ENCODE measurements around the gene KCNJ12. TPM values are rescaled to one million over a fixed set of nuclear protein-coding genes. Genes with fewer than 3 reads are reported as not detected.
"Not testable (repeated sequence)": the region's sequence is repeated elsewhere in the genome, so short reads cannot be mapped to it uniquely, and the experiment has no call there.

Gene KCNJ12
- total RNA-seq, 1 donor from 2014 or later, result not detected

DNA sequence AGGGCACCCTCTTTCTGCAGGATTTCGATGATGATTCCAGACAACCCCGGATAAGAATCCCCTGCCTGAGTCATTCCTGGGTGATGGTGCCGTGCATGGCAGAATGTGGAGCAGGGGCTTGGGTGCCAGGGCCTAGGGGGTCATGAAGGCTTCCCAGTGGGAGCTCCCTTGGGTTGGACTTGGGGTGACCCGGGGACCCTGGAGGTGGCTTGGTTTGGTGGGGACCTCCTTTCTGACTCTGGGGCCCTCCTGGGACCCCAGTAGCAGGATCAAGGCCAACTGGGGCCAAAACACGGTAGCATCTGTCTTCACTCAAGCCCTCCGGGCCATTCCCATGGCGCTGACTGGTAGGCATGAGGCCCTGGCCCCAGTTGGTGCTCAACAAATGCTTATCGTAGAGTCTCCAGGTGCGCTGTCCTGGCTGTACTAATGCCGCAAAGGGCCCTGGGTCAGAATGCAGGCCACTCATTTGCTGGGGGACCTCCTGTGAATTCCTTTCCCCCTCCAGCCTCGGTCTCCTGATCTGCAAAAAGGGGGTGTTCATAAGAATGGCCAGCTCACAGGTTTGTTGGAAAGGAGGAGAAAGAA lies 44.4 kb downstream of the KCNJ12 start:
- not testable (repeated sequence) for DNase-seq (ENCODE audit: low read depth in 2 of 2)

DNA sequence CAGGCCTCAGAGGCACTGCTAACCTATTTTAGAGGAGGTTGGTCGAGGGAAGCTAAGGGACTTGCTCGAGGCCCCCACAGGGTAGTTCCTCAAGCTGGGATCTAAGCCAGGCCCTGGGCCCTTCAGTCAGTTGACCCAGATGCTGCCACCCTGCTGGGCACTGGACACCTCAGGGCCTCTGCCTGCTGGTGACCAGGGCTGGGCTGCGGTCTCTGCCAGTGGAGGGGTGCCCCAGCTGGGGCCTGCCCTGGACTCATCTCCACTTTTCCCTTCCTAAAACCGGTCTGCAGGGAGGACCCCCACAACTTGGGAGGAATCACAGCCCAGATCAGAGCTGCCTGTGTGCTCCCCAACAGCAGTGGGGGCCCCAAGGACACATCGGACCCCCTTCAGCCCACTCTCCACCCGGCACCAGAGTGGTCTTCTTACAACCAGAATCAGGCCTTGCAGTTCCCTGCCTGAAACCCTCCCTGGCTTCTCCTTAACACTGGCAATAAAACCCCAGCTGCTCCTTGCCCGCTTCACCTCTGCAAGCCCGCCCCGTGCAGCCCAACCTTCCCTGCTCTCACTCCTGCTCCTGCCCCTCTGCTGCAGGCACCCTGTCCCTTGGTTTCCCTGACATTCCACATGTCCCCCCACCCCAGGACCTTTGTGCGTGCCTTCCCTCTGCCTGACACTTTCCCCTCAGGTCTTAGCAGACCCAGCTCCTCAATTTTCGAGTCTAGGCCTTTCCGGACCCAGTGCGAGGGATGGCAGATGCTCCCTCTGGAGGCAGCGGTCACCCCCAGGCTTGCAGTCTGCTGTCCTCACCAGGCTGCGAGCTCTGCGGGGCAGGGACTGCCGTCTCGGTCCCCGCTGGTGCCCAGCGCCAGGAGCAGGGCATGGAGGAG lies 45.5 kb downstream of the KCNJ12 start:
- DNase-seq (ENCODE audit: low read depth in 2 of 2), result not testable (repeated sequence)

DNA sequence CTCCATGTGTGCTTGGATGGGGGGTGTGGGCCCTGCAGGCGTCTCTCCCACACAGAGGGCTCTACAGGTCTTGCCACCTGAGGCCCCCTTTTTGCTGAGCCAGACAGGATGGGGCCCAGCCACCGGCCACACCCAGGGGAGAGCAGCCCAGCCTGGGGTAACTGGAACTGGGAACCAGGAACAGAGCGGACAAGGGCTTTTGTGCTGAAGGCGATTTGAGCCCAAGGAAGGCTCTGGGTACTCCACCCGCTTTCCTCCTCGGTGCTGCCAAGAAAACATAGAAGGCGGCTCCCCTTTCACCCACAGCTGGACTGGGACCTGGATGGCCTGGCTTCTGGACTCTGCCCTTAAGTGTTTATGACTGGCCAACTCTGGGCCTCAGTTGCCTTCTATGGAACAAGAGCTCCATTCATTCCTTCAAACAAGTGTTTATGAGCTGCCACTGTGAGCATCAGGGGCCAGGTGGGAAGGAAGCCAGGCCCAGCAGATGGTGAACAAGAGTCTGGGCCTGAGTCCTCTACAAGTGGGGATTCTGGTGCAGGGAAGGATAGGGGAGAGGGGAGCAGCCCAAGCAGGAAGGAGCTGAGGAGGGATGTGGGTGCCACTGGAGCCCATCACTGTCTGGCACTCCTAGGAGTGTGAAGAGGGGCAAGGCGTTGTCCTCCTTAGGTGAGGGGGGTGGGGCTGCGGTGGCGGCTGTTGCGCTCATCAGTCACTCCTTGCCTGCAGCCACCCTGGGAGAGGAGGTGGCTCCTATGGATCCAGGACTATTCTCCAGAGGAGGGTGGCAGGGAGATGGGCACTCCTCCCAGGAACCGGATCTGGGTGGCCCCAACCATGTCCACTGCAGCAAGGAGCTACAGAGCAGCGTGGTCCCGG lies 46.4 kb downstream of the KCNJ12 start:
- not testable (repeated sequence) for DNase-seq (ENCODE audit: low read depth in 2 of 2)

DNA sequence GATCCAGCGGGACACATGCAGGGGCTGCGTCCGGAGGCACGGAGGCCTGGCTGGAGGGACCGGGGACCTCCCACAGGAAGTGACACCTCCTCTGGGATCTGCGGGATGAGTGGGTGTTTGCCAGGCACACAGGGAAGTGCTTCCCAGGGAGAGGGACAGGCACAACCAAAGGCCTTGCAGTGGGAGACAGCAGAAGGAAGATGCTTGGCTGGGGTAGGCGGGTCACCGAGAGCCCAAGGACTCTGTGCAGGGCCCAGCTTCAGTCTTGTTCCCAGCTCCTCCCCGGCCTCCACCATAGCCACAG lies 47.0 kb downstream of the KCNJ12 start:
- not testable (repeated sequence) for DNase-seq (ENCODE audit: low read depth in 2 of 2)

DNA sequence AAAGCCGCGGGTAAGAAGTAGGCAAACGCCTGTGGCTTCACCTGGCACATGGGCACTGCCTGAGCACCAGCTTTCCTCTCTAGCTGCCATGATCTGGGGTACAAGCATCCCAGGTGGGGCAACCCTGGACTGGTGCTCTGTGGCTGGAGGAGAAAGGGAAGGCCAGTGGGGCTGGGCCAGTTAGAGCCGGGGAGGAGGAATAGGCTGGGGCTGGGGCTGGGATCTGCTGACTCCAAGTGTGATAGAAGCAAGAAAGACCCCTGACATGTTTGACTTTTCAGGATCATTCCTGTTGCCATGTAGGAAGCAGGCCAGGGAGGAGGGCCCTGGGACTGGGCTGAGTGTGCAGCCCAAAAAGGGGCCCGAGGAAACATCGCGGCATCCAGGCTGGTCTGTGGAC lies 48.5 kb downstream of the KCNJ12 start:
- not testable (repeated sequence) for DNase-seq (ENCODE audit: low read depth in 2 of 2)

DNA sequence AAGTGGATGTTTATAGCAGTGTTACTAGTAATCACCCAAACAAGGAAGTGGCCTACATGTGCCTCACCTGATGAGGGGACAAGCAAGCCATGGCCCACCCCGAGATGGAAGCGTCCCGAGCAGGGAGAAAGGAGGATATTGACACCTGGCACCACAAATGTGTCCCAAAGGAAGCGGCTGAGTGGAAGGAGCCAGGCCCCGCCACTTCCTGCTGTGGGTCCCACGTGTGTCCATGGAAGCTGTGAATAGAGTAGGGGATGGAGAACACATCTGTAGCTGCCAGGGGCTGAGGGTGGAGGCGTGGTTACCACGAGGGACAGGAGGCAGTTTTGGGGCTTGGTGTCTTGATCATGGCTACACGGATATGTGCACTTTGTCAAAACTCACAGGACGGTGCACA lies 49.2 kb downstream of the KCNJ12 start:
- DNase-seq (ENCODE audit: low read depth in 2 of 2), result no peak

DNA sequence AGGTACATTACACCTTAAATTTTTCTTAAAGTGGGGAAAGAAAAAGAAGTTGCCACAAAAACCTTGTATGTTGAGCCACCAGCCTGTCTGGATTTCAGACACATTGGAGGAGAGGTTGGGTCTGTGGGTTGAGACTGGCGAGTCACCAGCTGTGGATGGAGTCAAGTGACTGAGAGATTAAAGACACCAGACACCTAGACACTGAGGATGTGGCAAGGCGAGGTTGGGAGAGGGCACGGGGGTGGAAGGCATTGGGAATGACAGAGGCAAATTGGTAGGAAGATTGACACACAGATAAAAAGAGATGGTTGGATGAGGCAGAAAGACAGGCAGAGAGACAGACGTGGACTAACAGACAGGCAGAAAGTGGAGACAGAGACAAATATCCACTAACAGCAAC lies 49.6 kb downstream of the KCNJ12 start:
- DNase-seq (ENCODE audit: low read depth in 2 of 2), result no peak

DNA sequence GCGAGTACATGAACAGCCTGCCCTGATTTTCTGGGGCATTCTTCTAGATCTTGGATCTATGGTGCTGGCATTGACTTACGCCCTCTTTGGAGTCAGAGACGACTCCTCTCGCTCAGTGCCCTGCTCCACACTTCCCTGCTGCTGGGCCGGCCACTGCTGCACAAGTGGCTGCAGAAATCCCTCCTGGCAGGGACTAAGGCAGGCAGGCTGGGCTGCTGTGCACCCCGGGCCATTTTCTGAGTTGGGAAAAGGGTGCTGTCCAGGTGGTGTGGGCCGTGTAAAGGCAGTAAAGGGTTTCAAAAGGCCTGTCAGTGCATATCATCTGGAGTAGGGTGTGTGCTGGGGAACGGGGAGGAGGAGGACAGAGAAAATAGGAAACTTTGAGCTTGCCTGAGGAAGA lies 50.1 kb downstream of the KCNJ12 start:
- not testable (repeated sequence) for DNase-seq (ENCODE audit: low read depth in 2 of 2)

DNA sequence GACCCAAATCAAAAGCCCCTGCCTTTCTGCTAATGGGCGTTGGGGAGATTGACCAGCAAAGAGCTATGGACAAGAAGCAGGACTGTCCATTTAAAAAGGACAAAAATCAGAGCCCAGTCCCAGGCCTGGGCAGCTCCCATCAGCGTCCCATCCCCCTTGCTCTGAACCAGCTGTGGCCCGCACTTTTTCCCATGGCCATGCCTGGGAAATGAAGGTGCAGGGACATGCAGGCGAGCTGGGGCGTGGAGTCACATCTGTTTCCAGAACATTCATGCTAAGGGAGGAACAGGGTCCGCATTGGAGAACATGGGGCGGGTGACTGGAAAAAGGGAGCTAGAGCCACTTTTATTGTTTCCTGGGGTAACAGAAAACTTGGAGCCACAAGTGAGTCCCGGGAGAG lies 50.7 kb downstream of the KCNJ12 start:
- DNase-seq (ENCODE audit: low read depth in 2 of 2), result not testable (repeated sequence)

DNA sequence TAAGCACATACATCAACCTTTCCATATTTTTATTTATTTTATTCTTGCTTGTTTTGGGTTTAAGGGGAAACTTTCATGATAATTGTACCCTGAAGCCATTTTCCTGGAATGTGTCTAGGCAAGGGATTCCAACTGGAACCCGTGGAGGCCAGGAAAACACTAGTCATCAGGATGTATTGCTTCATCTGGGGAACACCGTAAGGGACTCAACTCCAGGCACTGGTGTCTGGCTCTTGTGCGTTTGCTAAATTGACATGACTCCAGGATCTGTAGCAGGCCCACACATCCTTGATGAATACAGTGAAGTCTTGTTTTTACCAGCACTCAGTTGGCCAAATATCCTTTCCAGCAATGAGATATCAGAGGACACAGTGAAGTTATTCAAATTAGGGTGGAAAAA lies 51.6 kb downstream of the KCNJ12 start:
- not testable (repeated sequence) for DNase-seq (ENCODE audit: low read depth in 2 of 2)

DNA sequence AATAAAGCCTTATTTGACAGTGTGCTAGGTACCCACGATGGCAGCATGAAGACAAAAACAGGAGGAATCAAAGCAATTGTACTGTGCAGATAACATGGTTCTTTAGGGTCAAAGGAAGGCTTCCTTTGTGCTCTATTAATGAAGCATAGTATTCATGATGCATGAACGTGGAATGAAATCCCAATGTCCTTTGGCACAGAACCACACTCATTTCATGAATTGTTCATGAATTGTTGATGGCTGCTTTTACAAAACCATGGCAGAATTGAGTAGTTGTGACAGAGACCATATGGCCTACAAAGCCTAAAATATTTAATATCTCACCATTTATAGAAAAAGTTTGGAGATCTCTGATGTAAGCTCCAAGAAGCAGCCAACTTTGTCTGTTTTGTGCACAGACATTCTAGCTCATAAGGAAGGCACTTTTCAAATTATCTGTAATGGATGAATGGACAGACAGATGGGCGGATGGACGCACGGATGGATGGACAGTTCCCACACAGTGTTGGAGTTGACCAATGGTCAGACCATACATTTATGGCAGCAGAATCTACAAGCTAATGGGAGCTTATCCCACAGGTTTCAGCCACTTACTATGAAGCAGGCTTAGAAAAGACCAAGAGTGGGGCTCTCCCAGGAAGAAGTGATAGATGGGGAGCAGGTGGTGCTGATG lies 52.7 kb downstream of the KCNJ12 start:
- DNase-seq (ENCODE audit: low read depth in 2 of 2), result not testable (repeated sequence)

DNA sequence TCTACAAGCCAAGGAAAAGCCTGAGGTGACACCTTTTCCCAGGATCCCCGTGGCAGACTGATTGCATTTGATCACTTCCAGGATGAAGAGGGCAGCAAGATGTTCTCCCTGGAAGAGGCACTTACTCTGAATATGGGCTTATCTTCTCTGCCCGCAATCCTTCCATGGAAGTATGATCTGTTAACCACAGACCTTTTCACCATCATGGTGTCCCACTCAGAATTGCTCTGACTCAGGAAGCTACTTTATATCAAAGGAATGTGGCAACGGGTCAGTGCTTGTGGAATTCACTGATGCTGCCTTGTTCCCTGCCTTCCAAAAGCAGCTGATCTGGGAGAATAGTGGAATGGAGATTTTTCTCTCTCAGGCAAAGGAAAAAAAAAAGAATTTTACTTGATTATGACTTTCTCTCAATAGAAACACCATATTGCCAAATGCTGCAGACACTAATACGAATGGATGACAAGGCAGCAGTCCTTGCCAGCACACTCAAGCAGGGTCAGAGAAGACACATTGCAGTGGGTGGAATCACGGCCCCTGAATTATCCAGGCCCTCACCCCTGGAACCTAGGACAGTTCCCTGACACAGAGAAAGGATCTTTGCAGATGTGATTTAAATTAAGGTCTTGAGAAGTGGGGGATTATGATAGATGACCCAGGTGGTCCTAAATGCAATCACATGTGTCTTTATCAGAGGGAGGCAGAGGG lies 53.9 kb downstream of the KCNJ12 start:
- not testable (repeated sequence) for DNase-seq (ENCODE audit: low read depth in 2 of 2)

DNA sequence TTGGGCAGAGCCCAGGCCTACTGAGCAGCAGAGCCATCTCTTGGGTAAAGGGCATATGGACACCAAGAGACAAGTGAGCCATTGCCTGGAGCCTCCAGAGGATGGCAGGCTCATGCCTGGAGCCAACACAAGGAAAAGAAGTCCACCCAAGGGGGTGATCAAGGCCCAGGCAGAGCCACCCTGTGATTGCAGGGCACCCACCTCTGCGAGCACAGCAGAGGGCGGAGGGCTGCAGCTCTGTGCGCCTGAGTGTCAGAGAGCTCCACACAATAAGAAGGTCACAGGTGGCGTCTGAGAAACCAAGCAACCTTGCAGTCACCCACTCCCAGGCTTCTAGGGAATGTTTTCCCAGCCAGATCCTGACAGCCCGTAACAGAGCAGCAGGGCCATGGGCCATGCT lies 57.8 kb downstream of the KCNJ12 start:
- DNase-seq (ENCODE audit: low read depth in 2 of 2), result not testable (repeated sequence)

DNA sequence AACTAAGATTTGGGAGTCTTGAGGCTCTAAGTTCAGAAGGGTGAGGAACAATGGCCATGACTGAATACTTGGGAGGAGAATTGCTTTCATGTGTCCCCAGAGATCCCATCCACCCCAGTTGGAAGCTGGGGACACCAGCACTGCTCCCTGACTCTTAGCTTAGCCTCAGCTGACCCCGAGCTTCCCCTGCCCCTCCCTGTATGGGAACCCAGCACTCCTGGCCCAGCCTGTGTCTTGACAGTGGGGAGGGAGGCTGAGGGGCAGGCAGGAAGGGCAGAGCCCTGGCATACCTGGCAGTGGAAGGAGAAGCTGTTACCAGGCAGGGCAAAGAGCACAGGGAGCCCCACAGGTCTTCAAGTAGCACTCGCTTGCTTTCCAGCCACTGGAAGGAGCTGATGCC lies 58.8 kb downstream of the KCNJ12 start:
- DNase-seq (ENCODE audit: low read depth in 2 of 2), result not testable (repeated sequence)

DNA sequence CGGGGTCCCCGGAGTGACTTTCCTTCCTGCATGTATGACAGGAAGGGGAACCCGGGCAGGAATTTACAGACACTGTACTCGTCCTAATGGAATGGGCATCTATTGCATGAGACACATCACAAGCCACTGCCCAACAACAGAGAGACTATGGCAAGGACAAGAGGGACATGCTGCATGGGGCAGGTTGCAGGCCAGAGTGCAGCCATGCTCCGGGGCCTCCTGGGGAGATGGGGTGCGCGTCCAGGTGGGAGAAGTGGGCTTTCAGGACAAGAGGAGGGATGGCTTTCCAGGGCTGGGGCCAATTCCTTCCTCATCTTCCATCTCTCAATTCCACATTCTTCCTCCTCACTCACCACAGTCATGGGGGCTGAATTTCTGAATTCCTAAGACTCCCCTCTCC lies 60.3 kb downstream of the KCNJ12 start:
- not testable (repeated sequence) for DNase-seq (ENCODE audit: low read depth in 2 of 2)

DNA sequence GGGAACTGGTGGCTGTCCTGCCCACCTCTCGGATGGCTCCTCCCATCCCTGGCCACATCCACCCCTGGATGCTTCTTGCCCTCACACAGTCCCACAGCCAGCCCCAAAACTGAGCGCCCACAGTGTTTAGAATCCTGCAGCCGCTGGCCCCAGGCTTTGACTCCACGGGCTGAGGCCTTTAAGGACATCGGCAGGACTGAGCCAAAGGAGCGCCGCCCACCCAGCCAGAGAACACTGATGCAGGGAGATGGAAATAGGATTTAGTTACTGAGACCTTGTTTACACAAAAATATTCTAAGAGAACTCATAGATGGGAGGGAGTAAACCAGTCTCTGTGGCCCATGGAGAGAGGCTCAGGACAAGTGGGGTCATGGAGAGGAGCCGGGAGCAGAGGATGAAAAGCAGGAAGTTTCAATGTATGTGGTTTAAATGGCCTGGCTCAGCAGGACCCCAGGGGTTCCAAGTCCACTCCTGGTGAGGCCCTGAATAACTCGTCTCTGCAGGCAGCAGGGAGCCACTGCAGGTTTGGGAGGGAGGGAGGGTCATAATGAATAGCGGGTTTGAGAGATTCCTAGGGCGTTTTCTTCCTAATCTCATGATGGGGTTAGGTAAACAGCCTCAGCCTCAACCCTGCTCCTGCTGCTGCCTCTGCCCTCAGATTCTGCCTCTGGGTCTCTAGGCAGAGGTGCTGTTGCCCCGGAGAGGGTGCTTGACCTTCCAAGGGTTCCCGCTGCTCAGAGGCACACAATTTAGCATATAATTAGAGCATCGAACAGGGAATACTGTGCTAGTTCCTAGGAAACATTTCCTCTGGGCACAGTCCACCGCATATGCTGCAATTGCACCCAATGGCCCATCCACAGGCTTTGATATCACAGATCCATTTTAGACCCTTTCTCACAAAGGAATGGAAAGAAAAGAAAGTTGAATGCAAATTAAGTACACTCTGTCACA lies 61.0 kb downstream of the KCNJ12 start:
- not testable (repeated sequence) for DNase-seq (ENCODE audit: low read depth in 2 of 2)

DNA sequence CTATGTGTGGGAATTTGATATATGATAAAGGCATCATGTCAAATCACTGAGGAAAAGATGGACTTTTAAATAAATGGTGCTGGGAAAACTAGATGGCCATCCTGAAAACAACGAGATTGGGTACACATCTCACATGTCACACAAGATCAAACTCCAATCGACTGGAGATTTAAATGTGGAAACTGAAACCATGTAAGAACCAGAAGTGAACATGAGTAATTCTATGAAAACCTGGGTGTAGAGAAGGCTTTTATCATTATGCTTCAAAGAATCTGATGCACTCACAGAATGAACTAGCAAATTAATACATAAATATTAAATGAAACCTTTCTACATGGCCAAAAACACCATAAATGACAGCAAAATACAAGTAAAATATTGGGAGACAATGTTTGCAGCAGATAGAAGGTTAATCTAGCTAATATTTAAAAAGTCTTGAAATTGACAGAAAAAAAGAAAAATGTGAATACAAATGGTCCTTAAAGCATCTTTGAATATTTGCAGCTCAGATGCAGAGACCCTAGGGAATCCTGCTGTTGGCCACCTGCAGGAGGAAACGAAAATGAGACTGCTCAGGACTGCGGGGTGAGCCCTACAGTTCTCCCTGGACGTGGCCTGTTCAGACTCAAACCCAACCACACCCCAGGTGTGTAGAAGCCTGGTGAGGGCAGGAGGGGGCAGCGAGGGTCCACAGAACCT lies 62.3 kb downstream of the KCNJ12 start:
- not testable (repeated sequence) for DNase-seq (ENCODE audit: low read depth in 2 of 2)

DNA sequence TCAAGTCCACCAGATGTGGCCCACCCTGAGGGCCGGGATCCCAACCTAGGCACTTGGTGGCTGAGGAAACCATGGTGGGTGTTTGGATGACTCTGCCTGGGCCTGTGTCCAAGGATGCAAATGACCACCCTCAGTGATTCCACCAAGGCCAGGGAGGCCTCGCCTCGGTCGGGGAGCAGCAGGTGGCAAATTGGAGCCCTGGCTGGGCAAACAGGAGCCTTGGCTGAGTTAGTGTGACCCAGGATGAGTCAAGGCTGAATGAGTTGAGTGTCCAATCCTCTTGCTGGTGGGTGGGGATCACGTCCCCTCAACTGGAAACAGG lies 62.8 kb downstream of the KCNJ12 start:
- not testable (repeated sequence) for DNase-seq (ENCODE audit: low read depth in 2 of 2)

DNA sequence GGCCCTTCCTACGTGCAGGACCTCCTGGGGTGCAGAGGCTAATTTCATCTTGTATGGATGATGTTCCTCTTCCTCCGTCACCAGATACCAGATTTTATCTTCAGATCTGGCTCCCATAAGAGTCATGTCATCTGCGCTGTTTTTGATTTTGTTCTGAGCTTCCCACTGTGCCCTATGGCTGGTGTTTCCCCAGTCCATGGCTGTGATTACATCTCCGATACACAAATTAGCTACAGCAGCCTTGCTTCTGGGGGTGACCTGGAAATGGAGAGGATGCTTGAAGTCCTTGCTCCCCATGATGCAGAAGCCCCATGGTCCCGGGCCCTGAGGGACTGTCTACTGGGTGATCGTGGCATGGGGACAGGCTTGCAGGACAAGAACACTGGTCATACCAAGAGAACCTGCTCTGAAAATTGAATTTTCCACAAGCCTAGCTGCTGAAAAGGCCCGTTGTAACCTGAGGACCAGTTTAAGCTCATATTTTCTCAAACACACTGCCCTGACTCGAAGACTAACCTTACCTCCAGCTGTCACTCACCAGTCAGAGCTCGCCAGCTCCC lies 69.0 kb downstream of the KCNJ12 start:
- DNase-seq (ENCODE audit: low read depth in 2 of 2), result no peak

All from lung microvascular endothelial cell (primary cell).